Measurements from ENCODE around the gene KLHL29. TPM values are rescaled to one million over a fixed set of nuclear protein-coding genes. Genes with fewer than 3 reads are reported as not detected.

The KLHL29 gene
- total and polyA plus RNA-seq, 7 experiments from 2014 or later = 0.59 to 6.5 (median 5.6) TPM

DNA sequence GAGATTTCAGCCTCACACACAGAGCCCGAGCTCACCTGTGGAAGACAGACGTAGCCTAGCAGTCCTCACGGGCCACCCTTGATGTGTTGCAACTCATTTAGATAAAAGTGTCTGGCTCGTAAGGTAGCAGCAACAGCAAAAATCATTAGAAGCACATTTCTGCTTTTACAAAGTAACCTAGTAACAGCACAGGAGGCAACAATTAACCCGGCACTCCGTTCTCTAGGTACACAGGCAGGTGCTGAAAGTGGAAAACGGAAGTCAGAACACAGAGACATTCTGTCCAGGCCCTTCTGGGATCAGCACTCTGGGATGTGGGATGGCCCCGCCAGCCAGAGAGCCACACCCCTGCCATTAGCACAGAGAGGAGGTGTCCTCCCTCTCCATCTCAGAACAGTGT, 99.3 kb downstream of the KLHL29 start:
- H3K9me3 Mint-ChIP-seq = peaks cover 0 to 4% (median 0%) of the 10 kb centered on the region in 11 donors
- H3K4me1 Mint-ChIP-seq = peaks cover 0 to 37% (median under 1%) of the 10 kb centered on the region in 7 donors
- H3K27ac Mint-ChIP-seq = no peak overlapping the region
- DNase-seq (no peak), ATAC-seq (no peak)
- peaks cover 0 to 18% (median 12%) of the 10 kb centered on the region in 5 donors for H3K27me3 Mint-ChIP-seq
- POLR2A ChIA-PET = no interaction called here
- CTCF ChIA-PET = no interaction called here
- Histone ChIP-seq H3K9me3 (ENCODE audit: control insufficient read depth in 2 of 3, low read length in 3 of 3) (no peaks in the 10 kb centered on the region), H3K27ac (ENCODE audit: low read depth, low read length) (no peak overlapping the region), H3K4me1 (ENCODE audit: control insufficient read depth in 2 of 2, insufficient read depth in 2 of 2, low read length in 2 of 2) (no peaks in the 10 kb centered on the region), H3K4me3 (ENCODE audit: low read length) (no peak overlapping the region), H3K36me3 (ENCODE audit: control insufficient read depth in 2 of 3, insufficient read depth in 3 of 3, low read length in 3 of 3) (no peaks in the 10 kb centered on the region), H3K27me3 (ENCODE audit: control insufficient read depth in 2 of 2, insufficient read depth in 2 of 2, low read length in 2 of 2) (no peaks in the 10 kb centered on the region)
- H3K36me3 Mint-ChIP-seq = peaks cover 0 to 7% (median 1%) of the 10 kb centered on the region in 5 donors
- no peak overlapping the region for H3K4me3 Mint-ChIP-seq
- intact Hi-C loops (cut with micrococcal nuclease) = no loop called here

DNA sequence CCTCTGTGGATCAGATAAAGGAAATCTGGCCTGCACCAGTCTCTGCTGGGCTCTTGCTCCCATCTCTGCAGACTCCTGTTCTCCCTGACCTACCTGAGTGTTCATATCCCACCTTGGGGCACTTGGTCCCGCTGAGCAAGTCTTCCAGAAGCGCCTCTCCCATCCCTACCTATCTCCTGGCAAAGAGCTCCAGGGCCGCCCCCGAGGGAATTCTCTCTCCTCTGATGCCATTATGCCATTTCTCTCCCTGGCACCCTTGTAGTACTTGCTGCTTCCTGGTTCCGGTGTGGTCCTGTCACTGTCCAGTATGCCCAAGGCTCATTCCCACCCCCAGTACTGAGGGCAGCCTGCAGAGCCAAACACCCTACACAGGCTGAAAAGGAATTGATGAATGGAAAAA, 99.8 kb downstream of the KLHL29 start:
- CTCF ChIA-PET = no interaction called here
- intact Hi-C loops (cut with micrococcal nuclease) = no loop called here
- H3K27ac Mint-ChIP-seq = no peak overlapping the region
- Histone ChIP-seq H3K36me3 (ENCODE audit: control insufficient read depth in 2 of 3, insufficient read depth in 3 of 3, low read length in 3 of 3) (no peaks in the 10 kb centered on the region), H3K27me3 (ENCODE audit: control insufficient read depth in 2 of 2, insufficient read depth in 2 of 2, low read length in 2 of 2) (no peaks in the 10 kb centered on the region), H3K4me1 (ENCODE audit: control insufficient read depth in 2 of 2, insufficient read depth in 2 of 2, low read length in 2 of 2) (peaks cover 0 to 2% of the 10 kb centered on the region in 2 donors), H3K27ac (ENCODE audit: low read depth, low read length) (no peak overlapping the region), H3K9me3 (ENCODE audit: control insufficient read depth in 2 of 3, low read length in 3 of 3) (no peaks in the 10 kb centered on the region), H3K4me3 (ENCODE audit: low read length) (no peak overlapping the region)
- ATAC-seq = no peak
- H3K36me3 Mint-ChIP-seq = peaks cover 0 to 7% (median 1%) of the 10 kb centered on the region in 5 donors
- H3K9me3 Mint-ChIP-seq = peaks cover 0 to 4% (median 0%) of the 10 kb centered on the region in 11 donors
- peaks cover 4 to 42% (median 6%) of the 10 kb centered on the region in 7 donors for H3K4me1 Mint-ChIP-seq
- no peak overlapping the region for H3K4me3 Mint-ChIP-seq
- H3K27me3 Mint-ChIP-seq = peaks cover 0 to 13% (median 12%) of the 10 kb centered on the region in 5 donors
- DNase-seq = no peak
- POLR2A ChIA-PET = no interaction called here

DNA sequence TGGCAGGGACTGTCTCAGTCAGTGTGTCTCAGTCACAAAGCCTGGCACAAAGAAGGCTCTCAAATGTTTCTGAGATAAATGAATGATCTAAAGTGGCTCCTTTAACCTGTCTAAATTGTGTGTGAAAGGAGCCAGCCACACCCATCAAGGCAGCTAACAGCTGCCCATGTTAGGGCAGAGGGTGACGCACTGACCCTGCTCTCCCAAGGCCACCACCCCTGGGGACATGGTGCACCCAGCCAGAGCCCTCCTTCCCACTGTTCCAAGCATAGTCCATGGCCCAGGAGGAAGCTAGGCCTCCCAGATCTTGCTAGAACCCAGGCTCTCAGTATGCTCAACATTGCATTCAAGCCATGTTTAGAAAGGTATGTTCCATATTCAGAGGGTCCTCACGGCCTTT, 100.3 kb downstream of the KLHL29 start:
- Mint-ChIP-seq H3K4me1 (peaks cover 8 to 47% (median 10%) of the 10 kb centered on the region in 7 donors), H3K9me3 (peaks cover 0 to 4% (median 0%) of the 10 kb centered on the region in 11 donors), H3K27ac (no peak overlapping the region), H3K4me3 (no peak overlapping the region), H3K36me3 (peaks cover 0 to 7% (median 1%) of the 10 kb centered on the region in 5 donors), H3K27me3 (peaks cover 0 to 12% (median 11%) of the 10 kb centered on the region in 5 donors)
- Histone ChIP-seq H3K4me1 (ENCODE audit: control insufficient read depth in 2 of 2, insufficient read depth in 2 of 2, low read length in 2 of 2) (peaks cover 0 to 2% of the 10 kb centered on the region in 2 donors), H3K4me3 (ENCODE audit: low read length) (no peak overlapping the region), H3K36me3 (ENCODE audit: control insufficient read depth in 2 of 3, insufficient read depth in 3 of 3, low read length in 3 of 3) (no peaks in the 10 kb centered on the region), H3K9me3 (ENCODE audit: control insufficient read depth in 2 of 3, low read length in 3 of 3) (no peaks in the 10 kb centered on the region), H3K27ac (ENCODE audit: low read depth, low read length) (no peak overlapping the region), H3K27me3 (ENCODE audit: control insufficient read depth in 2 of 2, insufficient read depth in 2 of 2, low read length in 2 of 2) (no peaks in the 10 kb centered on the region)
- ChIA-PET POLR2A (no interaction called here), CTCF (no interaction called here)
- DNase-seq (no peak), ATAC-seq (no peak)
- intact Hi-C loops (cut with micrococcal nuclease) = no loop called here

DNA sequence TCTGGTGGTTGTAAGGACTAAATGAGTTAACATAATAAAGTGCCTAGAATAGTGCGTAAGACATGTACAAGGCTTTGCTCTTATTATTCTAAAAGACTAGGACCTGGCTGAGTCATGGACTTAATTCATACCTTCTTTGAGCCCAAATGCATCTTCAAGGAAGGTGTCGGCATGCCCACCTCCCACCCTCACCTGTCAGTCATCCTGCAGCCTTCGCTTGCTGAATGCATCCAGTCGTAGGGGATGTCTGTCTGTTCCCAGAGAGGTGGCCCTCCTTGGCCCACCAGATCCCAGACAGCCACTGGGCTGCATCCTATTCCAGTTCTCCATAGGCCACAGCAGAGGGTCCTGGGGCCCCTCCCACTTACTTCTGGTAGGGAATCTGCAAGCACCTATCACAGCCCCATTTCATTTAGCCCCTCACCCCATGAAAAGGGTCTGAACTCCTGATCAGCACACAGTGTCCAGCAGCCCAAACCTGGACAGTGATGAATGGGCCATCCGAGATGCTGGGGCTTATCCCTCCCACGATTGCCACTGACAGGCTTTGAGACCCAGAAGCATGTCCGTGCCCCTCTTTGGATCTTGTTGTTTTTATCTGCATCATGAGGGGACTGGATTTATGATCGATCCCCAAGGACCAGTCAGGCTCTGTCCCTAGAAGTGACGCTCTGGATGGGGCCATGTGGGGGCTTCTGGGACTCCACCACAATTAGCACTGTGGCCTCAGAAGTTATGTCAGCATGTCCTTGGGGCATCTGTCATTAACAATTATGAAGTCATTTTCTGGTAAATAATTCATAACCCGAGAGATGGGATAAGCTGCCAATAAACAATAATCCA, 101.1 kb downstream of the KLHL29 start:
- no peak overlapping the region for H3K4me3 Mint-ChIP-seq

DNA sequence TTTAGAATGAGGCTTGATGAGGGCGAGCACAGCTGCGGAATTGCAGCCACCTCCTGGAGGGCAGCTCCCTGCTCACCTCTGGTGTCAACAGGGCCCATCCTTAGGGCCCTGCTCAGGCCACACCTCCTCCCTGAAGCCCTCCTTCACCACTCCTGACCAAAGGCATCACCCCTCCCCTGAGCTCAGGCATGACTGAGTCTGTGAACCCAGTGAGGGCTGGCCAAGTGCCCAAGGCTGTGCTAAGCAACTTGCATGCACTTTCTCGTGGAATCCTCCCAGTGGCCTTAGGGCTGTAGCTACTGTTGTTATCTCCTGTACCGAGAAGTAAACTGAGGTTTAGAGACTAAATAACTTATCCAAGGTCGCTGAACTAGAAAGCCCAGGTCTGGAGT, 101.7 kb downstream of the KLHL29 start:
- CTCF ChIA-PET = no interaction called here
- H3K36me3 Mint-ChIP-seq = peaks cover 0 to 7% (median 0%) of the 10 kb centered on the region in 5 donors

More for the DNA sequence above, 101.1 kb downstream of the KLHL29 start:
- Histone ChIP-seq H3K27ac (ENCODE audit: low read depth, low read length) (no peak overlapping the region), H3K9me3 (ENCODE audit: control insufficient read depth in 2 of 3, low read length in 3 of 3) (no peaks in the 10 kb centered on the region), H3K4me1 (ENCODE audit: control insufficient read depth in 2 of 2, insufficient read depth in 2 of 2, low read length in 2 of 2) (peaks cover 0 to 2% of the 10 kb centered on the region in 2 donors), H3K36me3 (ENCODE audit: control insufficient read depth in 2 of 3, insufficient read depth in 3 of 3, low read length in 3 of 3) (no peaks in the 10 kb centered on the region), H3K4me3 (ENCODE audit: low read length) (no peak overlapping the region), H3K27me3 (ENCODE audit: control insufficient read depth in 2 of 2, insufficient read depth in 2 of 2, low read length in 2 of 2) (no peaks in the 10 kb centered on the region)
- DNase-seq (no peak), ATAC-seq (no peak)
- H3K9me3 Mint-ChIP-seq = peaks cover 0 to 4% (median 0%) of the 10 kb centered on the region in 11 donors
- H3K27ac Mint-ChIP-seq = no peak overlapping the region
- ChIA-PET POLR2A (no interaction called here), CTCF (no interaction called here)
- peaks cover 0 to 12% (median 11%) of the 10 kb centered on the region in 5 donors for H3K27me3 Mint-ChIP-seq
- intact Hi-C loops (cut with micrococcal nuclease) = no loop called here
- peaks cover 8 to 55% (median 13%) of the 10 kb centered on the region in 7 donors for H3K4me1 Mint-ChIP-seq
- H3K36me3 Mint-ChIP-seq = peaks cover 0 to 7% (median 0%) of the 10 kb centered on the region in 5 donors

DNA sequence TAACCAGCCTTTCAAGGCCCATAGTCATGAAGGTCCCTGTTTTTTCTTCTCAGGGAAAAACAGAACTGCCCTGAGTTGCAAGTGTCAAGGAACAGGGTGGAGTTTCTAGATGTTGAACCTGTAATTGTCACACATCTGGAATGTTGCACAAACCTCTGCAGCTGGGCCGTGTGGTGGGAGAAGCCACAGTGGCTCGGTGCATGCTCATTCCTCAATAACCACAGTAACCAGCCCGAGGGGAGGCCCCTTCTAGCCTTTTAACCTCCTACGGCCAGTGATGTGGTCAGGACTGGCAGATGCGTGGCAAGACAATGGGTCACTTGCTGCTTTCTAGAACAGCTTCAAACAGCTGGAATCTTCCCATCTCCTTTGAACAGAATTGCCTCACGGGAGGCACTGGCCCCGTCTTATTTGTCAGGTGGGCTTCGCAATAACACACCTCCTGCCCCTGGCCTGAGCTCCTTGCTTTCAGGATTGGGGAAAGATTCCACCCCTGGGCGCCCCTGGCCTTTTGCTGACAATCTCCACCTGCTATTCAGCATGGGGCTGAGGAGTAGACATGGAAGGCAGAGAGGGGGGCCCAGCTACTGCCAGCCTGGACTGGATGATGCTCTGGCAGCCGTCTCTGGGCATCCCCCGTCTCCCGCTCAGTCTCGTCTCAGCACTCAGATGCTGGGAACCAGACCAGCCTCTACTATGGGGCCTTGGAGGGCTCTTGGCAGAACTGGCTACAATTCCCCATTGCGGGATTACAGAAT, 102.9 kb downstream of the KLHL29 start:
- Histone ChIP-seq H3K36me3 (ENCODE audit: control insufficient read depth in 2 of 3, insufficient read depth in 3 of 3, low read length in 3 of 3) (no peaks in the 10 kb centered on the region), H3K9me3 (ENCODE audit: control insufficient read depth in 2 of 3, low read length in 3 of 3) (no peaks in the 10 kb centered on the region), H3K27me3 (ENCODE audit: control insufficient read depth in 2 of 2, insufficient read depth in 2 of 2, low read length in 2 of 2) (no peaks in the 10 kb centered on the region), H3K4me1 (ENCODE audit: control insufficient read depth in 2 of 2, insufficient read depth in 2 of 2, low read length in 2 of 2) (peaks cover 0 to 2% of the 10 kb centered on the region in 2 donors), H3K27ac (ENCODE audit: low read depth, low read length) (no peak overlapping the region), H3K4me3 (ENCODE audit: low read length) (no peak overlapping the region)
- peaks cover 0 to 12% (median 10%) of the 10 kb centered on the region in 5 donors for H3K27me3 Mint-ChIP-seq
- peak overlapping the region in 2 of 10 donors; percentile 56 to 68 for H3K4me3 Mint-ChIP-seq
- peak in 1 of 9 donors; percentile 43 for DNase-seq
- peaks cover 0 to 4% (median 0%) of the 10 kb centered on the region in 11 donors for H3K9me3 Mint-ChIP-seq
- peak overlapping the region in 1 of 9 donors; percentile 62 for H3K27ac Mint-ChIP-seq
- peaks cover 8 to 68% (median 13%) of the 10 kb centered on the region in 7 donors for H3K4me1 Mint-ChIP-seq
- no peak for ATAC-seq
- intact Hi-C loops (cut with micrococcal nuclease) = no loop called here
- CTCF ChIA-PET = no interaction called here
- peaks cover 0 to 7% (median 0%) of the 10 kb centered on the region in 5 donors for H3K36me3 Mint-ChIP-seq
- POLR2A ChIA-PET = no interaction called here

More for the DNA sequence above, 101.7 kb downstream of the KLHL29 start:
- intact Hi-C loops (cut with micrococcal nuclease) = no loop called here
- Mint-ChIP-seq H3K9me3 (peaks cover 0 to 4% (median 0%) of the 10 kb centered on the region in 11 donors), H3K4me3 (no peak overlapping the region), H3K4me1 (peaks cover 8 to 61% (median 13%) of the 10 kb centered on the region in 7 donors), H3K27ac (no peak overlapping the region), H3K27me3 (peaks cover 0 to 14% (median 11%) of the 10 kb centered on the region in 5 donors)
- Histone ChIP-seq H3K4me1 (ENCODE audit: control insufficient read depth in 2 of 2, insufficient read depth in 2 of 2, low read length in 2 of 2) (peaks cover 0 to 2% of the 10 kb centered on the region in 2 donors), H3K4me3 (ENCODE audit: low read length) (no peak overlapping the region), H3K27ac (ENCODE audit: low read depth, low read length) (no peak overlapping the region), H3K27me3 (ENCODE audit: control insufficient read depth in 2 of 2, insufficient read depth in 2 of 2, low read length in 2 of 2) (no peaks in the 10 kb centered on the region), H3K9me3 (ENCODE audit: control insufficient read depth in 2 of 3, low read length in 3 of 3) (no peaks in the 10 kb centered on the region), H3K36me3 (ENCODE audit: control insufficient read depth in 2 of 3, insufficient read depth in 3 of 3, low read length in 3 of 3) (no peaks in the 10 kb centered on the region)
- no peak for ATAC-seq
- POLR2A ChIA-PET = no interaction called here
- DNase-seq = no peak

All from naive thymus-derived CD4-positive, alpha-beta T cell (primary cell).